IMR-90 (cell line): Measurements from ENCODE around the gene TGM4. TPM values are rescaled to one million over a fixed set of nuclear protein-coding genes. Genes with fewer than 3 reads are reported as not detected.

Source experiments
- ATAC-seq: fragments of 200-7000 bp; cut with Tn5 transposase; 2 replicates; pipeline ENCODE4 v1.9.1; 2020; ENCODE audit warnings: low read depth, mild to moderate bottlenecking, moderate library complexity
- BruUV-seq: library from RNA; stranded (reverse); fragments of 400-500 nt; replicated peaks from 2 replicates; lab custom pipeline; 2021; lab: Mats Ljungman, UMichigan
- CTCF ChIA-PET: fragments of 300-600 bp; formaldehyde crosslinking; extraction: SDS; loops from one replicate; lab custom pipeline; 2021; ENCODE audit warnings: antibody characterized with exemption; lab: Yijun Ruan, JAX
- POLR2A ChIA-PET: fragments of 300-600 bp; sonication (Branson Sonifier 250); formaldehyde crosslinking; loops from one replicate; lab custom pipeline; 2022; ENCODE audit warnings: antibody characterized with exemption; ENCODE audit not compliant: unreplicated experiment; lab: Charles Lee
- DNase-seq: peaks from one replicate; pipeline ENCODE4 v3.0.0; 2013
- H2AFZ ChIP-seq: replicated peaks from 2 replicates; pipeline ENCODE3; 2013; ENCODE audit warnings: low read length, mild to moderate bottlenecking; ENCODE audit not compliant: poor library complexity
- H2AK5ac ChIP-seq: 2 replicates; pipeline ENCODE4 v1.6.1; 2013; ENCODE audit warnings: low read depth, low read length, inconsistent platforms
- H2AK9ac ChIP-seq: replicated peaks from 2 replicates; pipeline ENCODE3; 2013; ENCODE audit warnings: mild to moderate bottlenecking, low read depth, low read length, moderate library complexity; ENCODE audit not compliant: poor library complexity
- H2BK120ac ChIP-seq: 2 replicates; pipeline ENCODE4 v1.6.1; 2013; ENCODE audit warnings: low read depth, low read length, inconsistent platforms
- H2BK15ac ChIP-seq: 3 replicates; pipeline ENCODE4 v1.6.1; 2013; ENCODE audit warnings: low read depth, low read length, inconsistent platforms
- H2BK20ac ChIP-seq: 2 replicates; pipeline ENCODE4 v1.6.1; 2013; ENCODE audit warnings: low read depth, mild to moderate bottlenecking, inconsistent platforms, low read length, moderate library complexity
- H2BK5ac ChIP-seq: 2 replicates; pipeline ENCODE4 v1.6.1; 2013; ENCODE audit warnings: mild to moderate bottlenecking, low read depth, low read length, inconsistent platforms; ENCODE audit not compliant: poor library complexity, severe bottlenecking
- H3K14ac ChIP-seq: replicated peaks from 2 replicates; pipeline ENCODE4 v1.6.1; 2013; ENCODE audit warnings: low read depth, low read length, inconsistent platforms
- H3K18ac ChIP-seq: 2 replicates; pipeline ENCODE4 v1.6.1; 2013; ENCODE audit warnings: low read depth, low read length, control low read depth
- H3K23ac ChIP-seq: 2 replicates; pipeline ENCODE4 v1.6.1; 2013; ENCODE audit warnings: low read depth, low read length, inconsistent platforms
- H3K27ac ChIP-seq: 2 replicates; pipeline ENCODE4 v1.5.1; 2013; ENCODE audit warnings: mild to moderate bottlenecking, control low read depth, low read length; ENCODE audit not compliant: insufficient read depth
- H3K27me3 ChIP-seq: 2 replicates; pipeline ENCODE4 v1.6.1; 2013; ENCODE audit warnings: low read length; ENCODE audit not compliant: control insufficient read depth, insufficient read depth
- H3K36me3 ChIP-seq: 2 replicates; pipeline ENCODE4 v1.6.1; 2013; ENCODE audit warnings: low read length, mixed read lengths; ENCODE audit not compliant: control insufficient read depth, insufficient read depth
- H3K4ac ChIP-seq: 2 replicates; pipeline ENCODE4 v1.6.1; 2013; ENCODE audit warnings: low read depth, low read length, inconsistent platforms
- H3K4me1 ChIP-seq: 2 replicates; pipeline ENCODE4 v1.6.1; 2013; ENCODE audit warnings: low read length, mixed read lengths; ENCODE audit not compliant: control insufficient read depth, insufficient read depth
- H3K4me2 ChIP-seq: 2 replicates; pipeline ENCODE4 v1.6.1; 2013; ENCODE audit warnings: low read depth, mild to moderate bottlenecking, control low read depth, low read length, moderate library complexity
- H3K4me3 ChIP-seq: 2 replicates; pipeline ENCODE4 v1.5.1; 2013; ENCODE audit warnings: low read depth, mild to moderate bottlenecking, control low read depth, low read length, moderate library complexity; ENCODE audit not compliant: insufficient read depth
- H3K56ac ChIP-seq: 2 replicates; pipeline ENCODE4 v1.6.1; 2013; ENCODE audit warnings: low read length, inconsistent platforms; ENCODE audit not compliant: insufficient read depth; ENCODE audit errors: extremely low read depth
- H3K79me1 ChIP-seq, 2 experiments: 2 replicates each; pipeline ENCODE4 v1.6.1; 2013; ENCODE audit warnings: low read length in 2 of 2, inconsistent platforms in 1 of 2, low read depth in 1 of 2
- H3K9ac ChIP-seq: 2 replicates; pipeline ENCODE4 v1.6.1; 2013; ENCODE audit warnings: low read depth, low read length, control low read depth
- H3K9me1 ChIP-seq: 2 replicates; pipeline ENCODE4 v1.6.1; 2013; ENCODE audit warnings: low read length, inconsistent platforms; ENCODE audit not compliant: insufficient read depth
- H3K9me3 ChIP-seq: 2 replicates; pipeline ENCODE4 v1.6.1; 2013; ENCODE audit warnings: low read length; ENCODE audit not compliant: control insufficient read depth, insufficient read depth
- H4K20me1 ChIP-seq: 2 replicates; pipeline ENCODE4 v1.6.1; 2013; ENCODE audit warnings: low read length, inconsistent platforms; ENCODE audit not compliant: insufficient read depth
- H4K5ac ChIP-seq: 2 replicates; pipeline ENCODE4 v1.6.1; 2013; ENCODE audit warnings: mild to moderate bottlenecking, low read depth, low read length, control low read depth
- H4K8ac ChIP-seq, 2 experiments: 2 replicates each; pipeline ENCODE4 v1.6.1; 2013; ENCODE audit warnings: low read depth in 2 of 2, low read length in 2 of 2, control low read depth in 1 of 2, inconsistent platforms in 1 of 2
- H4K91ac ChIP-seq: 2 replicates; pipeline ENCODE4 v1.6.1; 2013; ENCODE audit warnings: low read depth, low read length, inconsistent platforms; ENCODE audit not compliant: insufficient read depth
- CHD1 ChIP-seq: IDR thresholded peaks from 2 replicates; pipeline ENCODE4 v1.6.1; 2012; ENCODE audit warnings: low read depth, low read length, improper control_type of control experiment
- MAZ ChIP-seq: IDR thresholded peaks from 2 replicates; pipeline ENCODE4 v1.6.1; 2012; ENCODE audit warnings: low read depth, mild to moderate bottlenecking, low read length, improper control_type of control experiment, moderate library complexity, borderline replicate concordance
- POLR2A ChIP-seq: IDR thresholded peaks from 2 replicates; pipeline ENCODE4 v1.6.1; 2012; ENCODE audit warnings: mild to moderate bottlenecking, low read depth, low read length
- WGBS, 2 experiments: methylation state at CpG; one replicate each; pipeline versions ENCODE4 v1.1.5 to v1.1.7; 2013; ENCODE audit warnings: missing lambda C conversion rate in 2 of 2; ENCODE audit not compliant: insufficient read length in 1 of 2; ENCODE audit errors: extremely low coverage in 2 of 2; 5-methylcytosine and 5-hydroxymethylcytosine counted together
- dilution Hi-C: fragments of 300-500 bp; cut with HindIII; formaldehyde crosslinking; loops from one replicate; pipeline ENCODE4 v1.14.3; 2018; ENCODE audit warnings: low sequenced_read_pairs; ENCODE audit not compliant: unreplicated experiment
- in situ Hi-C: fragments of 300-500 bp; cut with MboI; formaldehyde crosslinking; loops from 3 replicates; pipeline ENCODE4 v1.14.3; 2019; ENCODE audit warnings: low sequenced_read_pairs, inconsistent platforms, mixed read lengths
- intact Hi-C: fragments of 100-400 bp; cut with micrococcal nuclease; formaldehyde crosslinking; loops from 2 replicates; pipeline ENCODE4 v1.10.0; 2022
- polyA plus RNA-seq, 3 experiments: library from polyadenylated mRNA; depleted of rRNA; stranded (reverse); fragments of >200 nt; gene quantifications; 2 replicates each; pipeline ENCODE4 v1.2.3, GENCODE V29; 2012; ENCODE audit warnings: low replicate concordance in 1 of 3
- total RNA-seq: library from RNA; depleted of rRNA; stranded (reverse); fragments of >200 nt; gene quantifications from 2 replicates; pipeline ENCODE4 v1.2.3, GENCODE V29; 2012

Gene TGM4
- total and polyA plus RNA-seq, 2 of the 4 experiments (the other 2 are of a cell fraction): under 0.01 to 0.10 TPM

DNA sequence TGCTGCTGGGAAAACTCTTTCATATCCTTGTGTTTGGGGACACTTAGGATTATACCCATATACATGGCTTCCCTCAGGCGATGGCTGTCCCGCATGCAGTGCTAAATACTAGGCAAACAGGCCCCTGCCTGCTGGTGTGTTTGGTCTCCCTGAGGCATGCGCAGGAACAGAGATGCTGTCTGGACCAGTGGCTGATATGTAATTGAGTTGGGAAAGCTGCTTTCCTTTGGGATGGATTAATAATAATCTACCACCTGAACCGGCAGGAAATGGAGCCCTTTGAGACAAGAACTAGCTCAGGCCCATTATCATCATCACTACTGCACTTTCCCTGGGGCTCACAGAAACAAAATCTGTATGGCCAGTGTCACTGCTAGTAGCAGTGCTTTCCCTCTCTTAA, 83.6 kb downstream of the TGM4 start:
- ChIA-PET CTCF (no interaction called here), POLR2A (no interaction called here)
- Histone ChIP-seq H2BK15ac (no peak overlapping the region), H3K27me3 (no peaks in the 10 kb centered on the region), H4K5ac (no peak overlapping the region), H3K79me1 (peaks cover 28 to 92% of the 10 kb centered on the region in 2 experiments), H3K14ac (no peak overlapping the region), H2BK5ac (no peak overlapping the region), H3K4me3 (no peak overlapping the region), H3K36me3 (peaks cover 23% of the 10 kb centered on the region), H2AK9ac (no peak overlapping the region), H3K4me1 (peaks cover 10% of the 10 kb centered on the region), H2BK20ac (no peak overlapping the region), H3K4me2 (no peak overlapping the region), H3K23ac (no peak overlapping the region), H4K20me1 (peaks cover 54% of the 10 kb centered on the region), H3K9me1 (peaks cover 33% of the 10 kb centered on the region), H2BK120ac (no peak overlapping the region), H3K27ac (no peak overlapping the region), H2AFZ (no peak overlapping the region), H3K4ac (no peak overlapping the region), H3K9me3 (no peaks in the 10 kb centered on the region), H3K9ac (no peak overlapping the region), H3K56ac (no peak overlapping the region), H4K91ac (no peak overlapping the region), H4K8ac (no peak overlapping the region), H3K18ac (no peak overlapping the region), H2AK5ac (no peak overlapping the region)
- DNase-seq: no peak
- no peak for ATAC-seq
- dilution Hi-C loops: no loop called here
- intact Hi-C loops: no loop called here
- no CpG with 5 or more reads among the region's 4 CpGs for WGBS, 2 experiments
- in situ Hi-C loops: no loop called here
- TF ChIP-seq CHD1 (no peak), POLR2A (no peak), MAZ (no peak)
- BruUV-seq: no TSS peak
